H1 (cell line): ENCODE results near the gene MGAT4B. TPM values are rescaled to one million over a fixed set of nuclear protein-coding genes. Genes with fewer than 3 reads are reported as not detected.
A peak's percentile ranks its signal among the peaks of the same experiment; 100 is the strongest.

Experiments
- CTCF ChIA-PET: fragments of 300-600 bp; sonication (Branson Sonifier 250); formaldehyde crosslinking; loops from one replicate; lab custom pipeline; 2021; ENCODE audit not compliant: partially characterized antibody; lab: Charles Lee
- POLR2A ChIA-PET: fragments of 300-600 bp; sonication (Branson Sonifier 250); formaldehyde crosslinking; loops from one replicate; lab custom pipeline; 2021; ENCODE audit warnings: inconsistent platforms; ENCODE audit not compliant: partially characterized antibody; lab: Charles Lee
- DNase-seq, 2 experiments: peaks; one replicate each; pipeline versions ENCODE4 v3.0.0 to v3.0.0-alpha.2; 2010 to 2022; ENCODE audit warnings: low spot score in 2 of 2, low read depth in 1 of 2, mixed read lengths in 1 of 2
- FAIRE-seq: peaks from 2 replicates; lab custom pipeline; 2011; peaks lifted over from hg19 to GRCh38; lab: Jason Lieb, UNC
- H2AFZ ChIP-seq: 2 replicates; pipeline ENCODE4 v1.8.1; 2012; ENCODE audit warnings: low read length, inconsistent platforms
- H2AK5ac ChIP-seq: 2 replicates; pipeline ENCODE4 v1.6.1; 2013; ENCODE audit warnings: low read depth, low read length
- H2BK120ac ChIP-seq: replicated peaks from 2 replicates; pipeline ENCODE3; 2013; ENCODE audit warnings: low read depth, low read length, inconsistent platforms
- H2BK12ac ChIP-seq: 2 replicates; pipeline ENCODE4 v1.6.1; 2013; ENCODE audit warnings: low read depth, low read length
- H2BK15ac ChIP-seq: 2 replicates; pipeline ENCODE4 v1.6.1; 2013; ENCODE audit warnings: low read length
- H2BK20ac ChIP-seq: 2 replicates; pipeline ENCODE4 v1.6.1; 2013; ENCODE audit warnings: low read length
- H2BK5ac ChIP-seq: 2 replicates; pipeline ENCODE4 v1.6.1; 2013; ENCODE audit warnings: low read depth, low read length
- H3K14ac ChIP-seq: 2 replicates; pipeline ENCODE4 v1.6.1; 2013; ENCODE audit warnings: inconsistent platforms; ENCODE audit not compliant: insufficient read length
- H3K18ac ChIP-seq: 2 replicates; pipeline ENCODE4 v1.6.1; 2013; ENCODE audit warnings: low read length; ENCODE audit errors: extremely low read depth
- H3K23ac ChIP-seq: 2 replicates; pipeline ENCODE4 v1.6.1; 2013; ENCODE audit warnings: inconsistent platforms; ENCODE audit not compliant: insufficient read length
- H3K23me2 ChIP-seq: 2 replicates; pipeline ENCODE4 v1.6.1; 2013; ENCODE audit warnings: low read depth, low read length
- H3K27ac ChIP-seq: 2 replicates; pipeline ENCODE4 v1.6.1; 2011; ENCODE audit warnings: low read depth, low read length, inconsistent platforms
- H3K27me3 ChIP-seq, 4 experiments: replicated peaks in 1 of 4; 1 replicate in 1 of 4; 2 replicates in 3 of 4; pipeline versions ENCODE4 v1.6.1 to v1.8.1; 2011 to 2013; ENCODE audit warnings: low read length in 3 of 4, mild to moderate bottlenecking in 3 of 4, inconsistent platforms in 2 of 4, mixed read lengths in 2 of 4, moderate library complexity in 1 of 4; ENCODE audit not compliant: control insufficient read depth in 3 of 4, insufficient read depth in 3 of 4; ENCODE audit errors: extremely low read depth in 1 of 4
- H3K36me3 ChIP-seq, 4 experiments: 2 replicates each; pipeline versions ENCODE4 v1.6.1 to v1.8.1; 2011 to 2013; ENCODE audit warnings: mild to moderate bottlenecking in 4 of 4, low read length in 3 of 4, moderate library complexity in 2 of 4, control low read depth in 1 of 4, inconsistent platforms in 1 of 4; ENCODE audit not compliant: insufficient read depth in 4 of 4, control insufficient read depth in 2 of 4
- H3K4ac ChIP-seq: replicated peaks from 2 replicates; pipeline ENCODE3; 2013; ENCODE audit warnings: low read length, low read depth, mixed read lengths, inconsistent platforms; ENCODE audit not compliant: insufficient read length
- H3K4me1 ChIP-seq, 4 experiments: replicated peaks in 1 of 4; 1 replicate in 1 of 4; 2 replicates in 3 of 4; pipeline versions ENCODE4 v1.6.1 to v1.8.1; 2011 to 2013; ENCODE audit warnings: low read length in 3 of 4, inconsistent platforms in 2 of 4, mixed read lengths in 1 of 4; ENCODE audit not compliant: insufficient read depth in 4 of 4, control insufficient read depth in 3 of 4
- H3K4me2 ChIP-seq, 2 experiments: 2 replicates each; pipeline versions ENCODE4 v1.6.1 to v1.8.1; 2011 to 2013; ENCODE audit warnings: low read depth in 2 of 2, low read length in 2 of 2, control low read depth in 1 of 2, inconsistent platforms in 1 of 2, mild to moderate bottlenecking in 1 of 2; ENCODE audit not compliant: insufficient read depth in 1 of 2
- H3K4me3 ChIP-seq, 4 experiments: fragments of 200-600, 300-600 bp in 1 of 4; sonication (generic), shearing (Covaris generic), sonication (Bioruptor Twin) in 1 of 4; 2 replicates each; pipeline versions ENCODE4 v1.5.1 to v1.8.1; 2011 to 2016; ENCODE audit warnings: low read length in 4 of 4, low read depth in 3 of 4, control low read depth in 2 of 4, inconsistent platforms in 2 of 4, mild to moderate bottlenecking in 2 of 4, mixed read lengths in 1 of 4, moderate library complexity in 1 of 4; ENCODE audit not compliant: insufficient read depth in 2 of 4; ENCODE audit errors: extremely low read depth in 1 of 4
- H3K56ac ChIP-seq: replicated peaks from 2 replicates; pipeline ENCODE3; 2013; ENCODE audit warnings: low read depth, mild to moderate bottlenecking, mixed read lengths, low read length, inconsistent platforms; ENCODE audit not compliant: insufficient read length
- H3K79me1 ChIP-seq: 2 replicates; pipeline ENCODE4 v1.6.1; 2013; ENCODE audit warnings: low read depth, low read length, control low read depth
- H3K79me2 ChIP-seq, 2 experiments: 2 replicates each; pipeline versions ENCODE4 v1.6.1 to v1.8.1; 2012 to 2013; ENCODE audit warnings: low read length in 2 of 2, mild to moderate bottlenecking in 2 of 2, inconsistent platforms in 1 of 2; ENCODE audit not compliant: insufficient read depth in 2 of 2, control insufficient read depth in 1 of 2
- H3K9ac ChIP-seq, 4 experiments: replicated peaks in 1 of 4; 1 replicate in 1 of 4; 2 replicates in 3 of 4; pipeline versions ENCODE4 v1.6.1 to v1.8.1; 2011 to 2013; ENCODE audit warnings: low read depth in 3 of 4, low read length in 3 of 4, control low read depth in 2 of 4, mild to moderate bottlenecking in 2 of 4, moderate library complexity in 2 of 4, inconsistent platforms in 1 of 4; ENCODE audit errors: extremely low read depth in 1 of 4
- H3K9me3 ChIP-seq, 2 experiments: 2 replicates each; pipeline versions ENCODE4 v1.6.1 to v1.8.1; 2012 to 2013; ENCODE audit warnings: mild to moderate bottlenecking in 2 of 2, moderate library complexity in 2 of 2, control low read depth in 1 of 2, inconsistent platforms in 1 of 2, low read depth in 1 of 2, low read length in 1 of 2, mixed read lengths in 1 of 2; ENCODE audit not compliant: insufficient read depth in 2 of 2
- H4K20me1 ChIP-seq, 2 experiments: replicated peaks in 1 of 2; 2 replicates each; pipeline versions ENCODE3 to v1.8.1; 2011 to 2013; ENCODE audit warnings: inconsistent platforms in 2 of 2, low read length in 2 of 2, mild to moderate bottlenecking in 1 of 2; ENCODE audit not compliant: insufficient read depth in 2 of 2, control insufficient read depth in 1 of 2
- H4K5ac ChIP-seq: 2 replicates; pipeline ENCODE4 v1.6.1; 2013; ENCODE audit warnings: low read length, low read depth, mixed read lengths, inconsistent platforms; ENCODE audit not compliant: insufficient read length
- H4K8ac ChIP-seq: 2 replicates; pipeline ENCODE4 v1.8.0; 2013; ENCODE audit warnings: mild to moderate bottlenecking, moderate library complexity, low read length, inconsistent platforms; ENCODE audit not compliant: insufficient read depth; ENCODE audit errors: extremely low read depth
- H4K91ac ChIP-seq: replicated peaks from 2 replicates; pipeline ENCODE3; 2013; ENCODE audit warnings: low read length, mixed read lengths, inconsistent platforms; ENCODE audit not compliant: insufficient read length
- ATF2 ChIP-seq: IDR thresholded peaks from 2 replicates; pipeline ENCODE4 v1.6.1; 2012; ENCODE audit warnings: low read length, inconsistent platforms
- CHD1 ChIP-seq: IDR thresholded peaks from 2 replicates; pipeline ENCODE4 v1.6.1; 2012; ENCODE audit warnings: low read depth, low read length, improper control_type of control experiment
- EGR1 ChIP-seq: IDR thresholded peaks from 2 replicates; pipeline ENCODE4 v1.6.1; 2011; ENCODE audit warnings: low read depth, low read length, borderline replicate concordance
- HDAC2 ChIP-seq, 2 experiments: fragments of 300-600 bp in 1 of 2; sonication (generic) in 1 of 2; IDR thresholded peaks; 2 replicates each; pipeline ENCODE4 v1.6.1; 2011 to 2012; ENCODE audit warnings: low read depth in 2 of 2, low read length in 2 of 2, mild to moderate bottlenecking in 2 of 2, moderate library complexity in 2 of 2, borderline replicate concordance in 1 of 2, inconsistent platforms in 1 of 2
- PHF8 ChIP-seq: fragments of 200-600 bp; sonication (generic); conservative IDR thresholded peaks from 2 replicates; pipeline ENCODE4 v1.7.1; 2012; ENCODE audit warnings: low read depth, mild to moderate bottlenecking, inconsistent platforms, low read length, moderate library complexity
- SP4 ChIP-seq: IDR thresholded peaks from 2 replicates; pipeline ENCODE4 v1.6.1; 2012; ENCODE audit warnings: low read length, inconsistent platforms
- TAF1 ChIP-seq: IDR thresholded peaks from 2 replicates; pipeline ENCODE4 v1.6.1; 2011; ENCODE audit warnings: mild to moderate bottlenecking, low read depth, low read length
- TEAD4 ChIP-seq: IDR thresholded peaks from 2 replicates; pipeline ENCODE4 v1.6.1; 2012; ENCODE audit warnings: low read depth, low read length, inconsistent platforms, mixed read lengths
- USF2 ChIP-seq: IDR thresholded peaks from 2 replicates; pipeline ENCODE4 v1.6.1; 2011; ENCODE audit warnings: low read length, improper control_type of control experiment
- WGBS, 2 experiments: shearing (Covaris generic) in 1 of 2; methylation state at CpG; one replicate each; pipeline versions ENCODE4 v1.1.6 to v1.1.7; 2013 to 2015; ENCODE audit warnings: low lambda C conversion rate in 2 of 2, mixed read lengths in 2 of 2, inconsistent platforms in 1 of 2, low coverage in 1 of 2, missing lambda C conversion rate in 1 of 2; ENCODE audit not compliant: insufficient replicate concordance in 2 of 2, insufficient coverage in 1 of 2, insufficient read length in 1 of 2; ENCODE audit errors: extremely low coverage in 1 of 2, missing lambda C conversion rate in 1 of 2; 5-methylcytosine and 5-hydroxymethylcytosine counted together
- polyA plus RNA-seq, 7 experiments: library from polyadenylated mRNA; depleted of rRNA in 3 of 7; stranded (reverse) in 5 of 7; unstranded in 2 of 7; fragments of >200 nt in 5 of 7; fragments of 200-250 nt in 2 of 7; gene quantifications; 1 replicate in 5 of 7; 2 replicates in 1 of 7; 4 replicates in 1 of 7; pipeline versions ENCODE4 v1.2.1 to v1.2.3, GENCODE V29; 2011 to 2013; ENCODE audit warnings: missing spikeins in 2 of 7, mixed read lengths in 2 of 7
- total RNA-seq: library from RNA; stranded (reverse); fragmentation: NEBNext Ultra II Directional; extraction: Animal tissue kit (Norgen Biotek cat#: 25700); gene quantifications from 2 replicates; pipeline ENCODE4 v1.2.1, GENCODE V29; 2021

MGAT4B gene
- total and polyA plus RNA-seq, 2 of the 8 experiments (the other 6 are each of a cell fraction or from before 2014, with no cell fraction given) = 116 to 128 TPM

GRCh38 chr5:179762079-179762780 is 44.4 kb downstream of the MGAT4B start:
- peaks cover 14 to 19% (median 16%) of the 10 kb centered on the region in 4 experiments for H3K36me3 ChIP-seq
- H2BK20ac ChIP-seq = no peak overlapping the region
- H4K8ac ChIP-seq = no peak overlapping the region; the same call in 1 of the 2 replicates
- H3K56ac ChIP-seq = no peak overlapping the region
- WGBS, 2 experiments = 87% methylated on average over 10 of the region's 10 CpGs; no CpG with 5 or more reads in 1 of the 2 experiments
- ChIA-PET POLR2A (interaction anchor here (0.6 to 2.5 kb wide), 8 partner anchors 17 to 144 kb away, joined by 3 to 10 read pairs (median 3); partner anchors contain the start of genes HNRNPH1, MAML1 and MGAT4B), CTCF (interaction anchor here (0.6 to 4.9 kb wide), 25 partner anchors 8 to 150 kb away, joined by 3 to 32 read pairs (median 5); partner anchors contain the start of gene LTC4S)
- no peak overlapping the region for H2AFZ ChIP-seq
- H4K91ac ChIP-seq = no peak overlapping the region
- DNase-seq = no peak
- no peak overlapping the region for H3K9ac ChIP-seq
- no peak for FAIRE-seq
- H3K27me3 ChIP-seq = no peaks in the 10 kb centered on the region
- H4K20me1 ChIP-seq = peaks cover 23 to 34% of the 10 kb centered on the region in 2 experiments
- no peak overlapping the region for H3K23ac ChIP-seq
- H3K79me2 ChIP-seq = peaks cover 3 to 80% of the 10 kb centered on the region in 2 experiments; a peak in 3 of 4 replicates
- H3K9me3 ChIP-seq = no peaks in the 10 kb centered on the region
- no peak overlapping the region for H3K18ac ChIP-seq
- no peak overlapping the region; the same call in 1 of the 2 replicates for H3K27ac ChIP-seq
- 0 out of 2 replicates have a peak overlapping the region, but pooled peaks have one; percentile 14 for H2AK5ac ChIP-seq
- H2BK5ac ChIP-seq = no peak overlapping the region
- no peak overlapping the region for H3K4ac ChIP-seq
- H3K14ac ChIP-seq = no peak overlapping the region
- H3K79me1 ChIP-seq = peaks cover 21% of the 10 kb centered on the region
- H3K23me2 ChIP-seq = no peaks in the 10 kb centered on the region
- H3K4me1 ChIP-seq = peaks cover 3 to 19% (median 5%) of the 10 kb centered on the region in 4 experiments
- H2BK12ac ChIP-seq = no peak overlapping the region
- H4K5ac ChIP-seq = no peak overlapping the region
- H3K4me3 ChIP-seq = no peak overlapping the region
- H2BK120ac ChIP-seq = no peak overlapping the region
- no peak overlapping the region for H3K4me2 ChIP-seq
- H2BK15ac ChIP-seq = no peak overlapping the region
- TF ChIP-seq ATF2 = no peak
- TF ChIP-seq TEAD4 = no peak
- TF ChIP-seq USF2 = no peak
- TF ChIP-seq SP4 = no peak
- no peak for TF ChIP-seq CHD1
- TF ChIP-seq PHF8 = no peak
- TF ChIP-seq TAF1 = no peak
- TF ChIP-seq HDAC2 (IDR thresholded peaks at IDR 0.05; ENCODE audit: borderline replicate concordance in 1 of 2, low read depth in 2 of 2, low read length in 2 of 2) = no peak
- TF ChIP-seq EGR1 = no peak
